HepG2 (cell line): ENCODE measurements around the gene GINM1. TPM values are rescaled to one million over a fixed set of nuclear protein-coding genes. Genes with fewer than 3 reads are reported as not detected.

Experiments
- ARNT2 ChIP-seq: sonication (generic); formaldehyde crosslinking; IDR thresholded peaks from 2 replicates; pipeline ENCODE4 v1.8.0; 2022; ENCODE audit warnings: mild to moderate bottlenecking, low read depth, missing genetic modification reagents, moderate library complexity
- CREM ChIP-seq, 2 experiments: sonication (generic) in 1 of 2; formaldehyde crosslinking in 1 of 2; IDR thresholded peaks; 2 replicates each; pipeline versions ENCODE4 v1.4.0 to v1.6.1; 2016 to 2020; ENCODE audit warnings: antibody characterized with exemption in 1 of 2, mild to moderate bottlenecking in 1 of 2, missing genetic modification reagents in 1 of 2
- HOXA9 ChIP-seq: sonication (generic); formaldehyde crosslinking; IDR thresholded peaks from 2 replicates; pipeline ENCODE4 v1.8.1; 2022; ENCODE audit warnings: missing genetic modification reagents, mild to moderate bottlenecking, moderate library complexity, borderline replicate concordance
- MTF2 ChIP-seq: sonication (generic); formaldehyde crosslinking; IDR thresholded peaks from 2 replicates; pipeline ENCODE4 v1.5.0; 2020; ENCODE audit warnings: missing genetic modification reagents, borderline replicate concordance
- SOX6 ChIP-seq, 2 experiments: fragments of 450-650 bp in 1 of 2; sonication (generic) in 1 of 2; formaldehyde crosslinking in 1 of 2; IDR thresholded peaks; 2 replicates each; pipeline versions ENCODE4 v1.4.0 to v1.6.1; 2017 to 2020; ENCODE audit warnings: antibody characterized with exemption in 1 of 2, mild to moderate bottlenecking in 1 of 2, missing genetic modification reagents in 1 of 2
- TGIF2 ChIP-seq: IDR thresholded peaks from 2 replicates; pipeline ENCODE4 v1.6.1; 2016; ENCODE audit warnings: control low read depth, missing compliant biosample characterization
- XRCC5 ChIP-seq: fragments of 200-400 bp; formaldehyde crosslinking; optimal IDR thresholded peaks from 2 replicates; pipeline ENCODE3; 2017; ENCODE audit warnings: mild to moderate bottlenecking, low read length
- ZNF350 ChIP-seq: sonication (generic); formaldehyde crosslinking; IDR thresholded peaks from 2 replicates; pipeline ENCODE4 v1.4.0; 2020; ENCODE audit warnings: mild to moderate bottlenecking, low read depth, missing genetic modification reagents, borderline replicate concordance
- ZNF678 ChIP-seq: sonication (generic); formaldehyde crosslinking; IDR thresholded peaks from 2 replicates; pipeline ENCODE4 v1.4.0; 2020; ENCODE audit warnings: mild to moderate bottlenecking, missing genetic modification reagents
- ZNF792 ChIP-seq: IDR thresholded peaks from 2 replicates; pipeline ENCODE4 v1.6.1; 2016
- polyA plus RNA-seq, 8 experiments: library from polyadenylated mRNA; depleted of rRNA in 3 of 8; stranded (reverse) in 7 of 8; unstranded in 1 of 8; fragments of >200 nt; fragmentation: Illumina TruSeq in 4 of 8; extraction: Trizol in 4 of 8; gene quantifications; 2 replicates each; pipeline versions ENCODE4 v1.2.1 to v1.2.3, GENCODE V29; 2011 to 2016; ENCODE audit warnings: low read depth in 4 of 8, missing spikeins in 1 of 8, mixed read lengths in 1 of 8; ENCODE audit not compliant: insufficient read depth in 1 of 8
- total RNA-seq, 5 experiments: library from RNA; depleted of rRNA; stranded (reverse); fragments of >200 nt; fragmentation: Illumina TruSeq; extraction: Trizol; gene quantifications; 2 replicates each; pipeline ENCODE4 v1.2.3, GENCODE V29; 2016; ENCODE audit warnings: low read depth in 1 of 5
- TF ChIP-seq, protein P1 (sequence below): sonication (generic); formaldehyde crosslinking; IDR thresholded peaks from 2 replicates; pipeline ENCODE4 v1.4.0; 2020; ENCODE audit warnings: missing genetic modification reagents
- TF ChIP-seq, protein P2 (sequence below), 2 experiments: sonication (generic) in 1 of 2; formaldehyde crosslinking in 1 of 2; IDR thresholded peaks; 2 replicates each; pipeline versions ENCODE4 v1.6.1 to v1.9.0; 2014 to 2022; ENCODE audit warnings: antibody characterized with exemption in 1 of 2, borderline replicate concordance in 1 of 2, inconsistent platforms in 1 of 2, low read depth in 1 of 2, missing genetic modification reagents in 1 of 2
- TF ChIP-seq, protein P3 (sequence below): IDR thresholded peaks from 2 replicates; pipeline ENCODE4 v1.6.1; 2016; ENCODE audit warnings: low read depth, control low read depth

GINM1 gene
- total and polyA plus RNA-seq, 2 of the 13 experiments (the other 11 are each of a cell fraction or from before 2014, with no cell fraction given): 19.4 to 27.5 TPM

DNA sequence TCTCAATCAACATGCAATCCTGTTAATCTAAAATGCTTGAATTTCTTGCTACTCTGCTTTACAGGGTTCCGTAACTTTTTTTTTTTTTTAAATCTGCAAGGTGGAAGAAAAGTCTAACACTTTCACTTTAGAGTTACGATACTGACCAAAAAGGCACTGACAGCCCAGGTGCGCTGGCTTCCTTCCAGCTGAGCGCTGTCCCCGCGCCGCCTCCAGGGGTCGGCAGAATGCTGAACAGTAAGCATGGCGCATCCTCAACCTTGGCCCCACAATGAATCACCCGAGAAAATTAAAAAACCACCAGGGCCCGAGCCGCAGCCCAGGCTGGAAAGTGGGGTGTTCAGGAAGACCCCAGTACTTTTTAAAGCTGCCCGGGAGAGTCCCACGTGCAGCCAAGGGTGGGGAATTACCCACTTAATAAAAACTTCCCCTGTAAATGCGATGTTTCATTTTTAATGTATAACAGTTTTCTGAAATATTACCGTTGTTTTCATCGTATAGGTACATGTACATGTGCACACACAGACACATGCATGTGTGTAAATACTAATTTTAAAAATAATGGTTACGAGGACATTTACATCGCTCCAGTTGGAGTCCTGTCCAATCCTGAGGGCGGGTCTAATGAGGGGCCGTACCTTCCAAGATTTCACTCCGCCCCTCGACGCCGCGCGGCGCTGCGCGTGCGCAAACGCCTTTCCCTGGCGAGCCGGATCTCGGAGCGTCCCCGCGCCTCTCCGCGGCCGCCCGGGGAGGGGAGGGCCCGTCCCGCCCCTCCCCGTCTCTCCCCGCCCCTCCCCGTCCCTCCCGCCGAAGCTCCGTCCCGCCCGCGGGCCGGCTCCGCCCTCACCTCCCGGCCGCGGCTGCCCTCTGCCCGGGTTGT lies at the start of gene GINM1 (continued):
- TF ChIP-seq ARNT2 (CRISPR knock-in tag) (no peak), ZNF792 (CRISPR knock-in tag) (0 out of 2 replicates have a peak, but pooled peaks have one; percentile 25), TGIF2 (CRISPR knock-in tag) (peak; percentile 88), HOXA9 (no peak), SOX6 (IDR thresholded peaks at IDR 0.05) (no peak), SOX6 (CRISPR knock-in tag; IDR thresholded peaks at IDR 0.05) (0 out of 2 replicates have a peak, but pooled peaks have one; percentile 20), MTF2 (CRISPR knock-in tag) (peak; percentile 63; the same call in 1 of the 2 replicates), CREM (IDR thresholded peaks at IDR 0.05) (0 out of 2 replicates have a peak, but pooled peaks have one; percentile 17), CREM (CRISPR knock-in tag; IDR thresholded peaks at IDR 0.05) (no peak), ZNF678 (CRISPR knock-in tag) (no peak), ZNF350 (CRISPR knock-in tag) (peak; percentile 63; the same call in 1 of the 2 replicates), XRCC5 (peak; percentile 92)
- TF ChIP-seq, protein P1, sequence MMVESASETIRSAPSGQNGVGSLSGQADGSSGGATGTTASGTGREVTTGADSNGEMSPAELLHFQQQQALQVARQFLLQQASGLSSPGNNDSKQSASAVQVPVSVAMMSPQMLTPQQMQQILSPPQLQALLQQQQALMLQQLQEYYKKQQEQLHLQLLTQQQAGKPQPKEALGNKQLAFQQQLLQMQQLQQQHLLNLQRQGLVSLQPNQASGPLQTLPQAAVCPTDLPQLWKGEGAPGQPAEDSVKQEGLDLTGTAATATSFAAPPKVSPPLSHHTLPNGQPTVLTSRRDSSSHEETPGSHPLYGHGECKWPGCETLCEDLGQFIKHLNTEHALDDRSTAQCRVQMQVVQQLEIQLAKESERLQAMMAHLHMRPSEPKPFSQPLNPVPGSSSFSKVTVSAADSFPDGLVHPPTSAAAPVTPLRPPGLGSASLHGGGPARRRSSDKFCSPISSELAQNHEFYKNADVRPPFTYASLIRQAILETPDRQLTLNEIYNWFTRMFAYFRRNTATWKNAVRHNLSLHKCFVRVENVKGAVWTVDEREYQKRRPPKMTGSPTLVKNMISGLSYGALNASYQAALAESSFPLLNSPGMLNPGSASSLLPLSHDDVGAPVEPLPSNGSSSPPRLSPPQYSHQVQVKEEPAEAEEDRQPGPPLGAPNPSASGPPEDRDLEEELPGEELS: 0 out of 2 replicates have a peak, but pooled peaks have one; percentile 42
- TF ChIP-seq, protein P2, sequence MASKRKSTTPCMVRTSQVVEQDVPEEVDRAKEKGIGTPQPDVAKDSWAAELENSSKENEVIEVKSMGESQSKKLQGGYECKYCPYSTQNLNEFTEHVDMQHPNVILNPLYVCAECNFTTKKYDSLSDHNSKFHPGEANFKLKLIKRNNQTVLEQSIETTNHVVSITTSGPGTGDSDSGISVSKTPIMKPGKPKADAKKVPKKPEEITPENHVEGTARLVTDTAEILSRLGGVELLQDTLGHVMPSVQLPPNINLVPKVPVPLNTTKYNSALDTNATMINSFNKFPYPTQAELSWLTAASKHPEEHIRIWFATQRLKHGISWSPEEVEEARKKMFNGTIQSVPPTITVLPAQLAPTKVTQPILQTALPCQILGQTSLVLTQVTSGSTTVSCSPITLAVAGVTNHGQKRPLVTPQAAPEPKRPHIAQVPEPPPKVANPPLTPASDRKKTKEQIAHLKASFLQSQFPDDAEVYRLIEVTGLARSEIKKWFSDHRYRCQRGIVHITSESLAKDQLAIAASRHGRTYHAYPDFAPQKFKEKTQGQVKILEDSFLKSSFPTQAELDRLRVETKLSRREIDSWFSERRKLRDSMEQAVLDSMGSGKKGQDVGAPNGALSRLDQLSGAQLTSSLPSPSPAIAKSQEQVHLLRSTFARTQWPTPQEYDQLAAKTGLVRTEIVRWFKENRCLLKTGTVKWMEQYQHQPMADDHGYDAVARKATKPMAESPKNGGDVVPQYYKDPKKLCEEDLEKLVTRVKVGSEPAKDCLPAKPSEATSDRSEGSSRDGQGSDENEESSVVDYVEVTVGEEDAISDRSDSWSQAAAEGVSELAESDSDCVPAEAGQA (IDR thresholded peaks at IDR 0.05; ENCODE audit: low read depth): 0 out of 2 replicates have a peak, but pooled peaks have one; percentile 15
- TF ChIP-seq, protein P2 (CRISPR knock-in tag; IDR thresholded peaks at IDR 0.05; ENCODE audit: borderline replicate concordance): peak; percentile 65; the same call in 1 of the 2 replicates
- TF ChIP-seq, protein P3, sequence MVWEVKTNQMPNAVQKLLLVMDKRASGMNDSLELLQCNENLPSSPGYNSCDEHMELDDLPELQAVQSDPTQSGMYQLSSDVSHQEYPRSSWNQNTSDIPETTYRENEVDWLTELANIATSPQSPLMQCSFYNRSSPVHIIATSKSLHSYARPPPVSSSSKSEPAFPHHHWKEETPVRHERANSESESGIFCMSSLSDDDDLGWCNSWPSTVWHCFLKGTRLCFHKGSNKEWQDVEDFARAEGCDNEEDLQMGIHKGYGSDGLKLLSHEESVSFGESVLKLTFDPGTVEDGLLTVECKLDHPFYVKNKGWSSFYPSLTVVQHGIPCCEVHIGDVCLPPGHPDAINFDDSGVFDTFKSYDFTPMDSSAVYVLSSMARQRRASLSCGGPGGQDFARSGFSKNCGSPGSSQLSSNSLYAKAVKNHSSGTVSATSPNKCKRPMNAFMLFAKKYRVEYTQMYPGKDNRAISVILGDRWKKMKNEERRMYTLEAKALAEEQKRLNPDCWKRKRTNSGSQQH (CRISPR knock-in tag): peak; percentile 95; the same call in 1 of the 2 replicates
